ENCODE measurements around the gene DAO.
"Not testable (repeated sequence)": the region's sequence is repeated elsewhere in the genome, so short reads cannot be mapped to it uniquely, and the experiment has no call there.

Gene DAO

GRCh38 chr12:108850854-108851573 lies 28.9 kb upstream of the DAO start:
- peak; percentile 94 for DNase-seq

GRCh38 chr12:108852674-108853309 lies 27.1 kb upstream of the DAO start:
- peak; percentile 40 for DNase-seq

- no peak for DNase-seq
Observed at GRCh38 chr12:108853426-108853825, 26.5 kb upstream of the DAO start.

GRCh38 chr12:108853981-108854446 lies 25.9 kb upstream of the DAO start:
- DNase-seq, result peak; percentile 92

GRCh38 chr12:108854451-108855283 lies 25.2 kb upstream of the DAO start:
- peak; percentile 97 for DNase-seq

- DNase-seq, result peak; percentile 45
Observed at GRCh38 chr12:108855284-108856169, 24.4 kb upstream of the DAO start.

- DNase-seq, result no peak
Observed at GRCh38 chr12:108856170-108856427, 23.8 kb upstream of the DAO start.

GRCh38 chr12:108856428-108857157 lies 23.3 kb upstream of the DAO start:
- peak; percentile 78 for DNase-seq

- DNase-seq, result no peak
Observed at GRCh38 chr12:108857158-108857407, 22.8 kb upstream of the DAO start.

- DNase-seq, result no peak
Observed at GRCh38 chr12:108858311-108859074, 21.4 kb upstream of the DAO start.

GRCh38 chr12:108859141-108859922 lies 20.6 kb upstream of the DAO start:
- DNase-seq, result not testable (repeated sequence)

- no peak for DNase-seq
Observed at GRCh38 chr12:108859923-108860291, 20.0 kb upstream of the DAO start.

- no peak for DNase-seq
Observed at GRCh38 chr12:108860443-108860842, 19.4 kb upstream of the DAO start.

- DNase-seq, result no peak
Observed at GRCh38 chr12:108861878-108862587, 17.9 kb upstream of the DAO start.

GRCh38 chr12:108862588-108862959 lies 17.3 kb upstream of the DAO start:
- DNase-seq, result no peak

GRCh38 chr12:108865169-108865568 lies 14.7 kb upstream of the DAO start:
- no peak for DNase-seq

GRCh38 chr12:108866083-108866482 lies 13.8 kb upstream of the DAO start:
- DNase-seq, result peak; percentile 33

- no peak for DNase-seq
Observed at GRCh38 chr12:108868781-108869180, 11.1 kb upstream of the DAO start.

- DNase-seq, result no peak
Observed at GRCh38 chr12:108875280-108875679, 4.6 kb upstream of the DAO start.
